ENCODE measurements around the gene DIPK1C. TPM values are rescaled to one million over a fixed set of nuclear protein-coding genes. Genes with fewer than 3 reads are reported as not detected.

Gene DIPK1C
- total and polyA plus RNA-seq, 10 of the 15 experiments (the other 5 are each of a cell fraction or from before 2014, with no cell fraction given): not detected

DNA sequence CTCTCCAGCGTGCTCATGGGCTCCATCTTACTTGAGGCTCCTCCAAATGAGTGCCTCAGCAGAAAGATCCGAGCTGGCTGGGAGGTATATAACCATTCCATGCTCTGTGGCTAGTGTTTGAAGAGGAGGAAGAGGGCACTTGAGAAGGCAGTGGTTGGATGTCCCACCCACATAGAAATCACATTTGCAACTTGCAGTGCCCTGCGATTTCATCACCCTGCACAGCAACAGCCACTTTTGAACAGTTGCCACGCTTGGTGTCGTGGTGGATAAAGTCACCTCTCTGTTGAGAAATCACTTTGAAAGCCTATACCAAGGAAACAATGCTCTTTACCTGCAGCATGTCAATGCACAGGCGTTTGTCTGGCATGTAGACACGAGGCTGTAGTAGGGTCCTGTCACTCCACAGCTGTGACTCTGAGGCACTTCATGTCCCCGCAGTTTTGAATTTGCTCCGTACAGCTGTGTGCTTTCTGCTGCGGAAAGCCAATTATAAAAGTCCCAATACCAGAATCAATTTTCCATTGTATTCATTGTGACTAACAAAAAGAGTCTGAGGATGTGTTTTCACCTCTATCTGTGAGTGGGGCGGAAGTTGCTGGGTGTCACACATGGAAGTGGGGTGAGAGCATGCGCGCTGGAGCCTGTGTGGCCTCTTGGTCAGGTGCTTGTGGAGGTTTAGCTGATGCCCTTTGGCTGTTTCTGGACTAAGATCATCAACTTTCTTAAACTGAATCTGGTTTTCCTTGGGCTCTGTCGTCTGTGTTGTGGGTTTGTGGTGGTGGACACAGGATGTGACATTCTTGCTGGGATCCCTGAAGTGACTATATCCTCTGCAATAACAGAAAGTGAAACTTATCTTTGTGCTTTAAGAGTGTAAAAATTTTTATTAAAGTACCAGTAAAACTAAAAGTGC is 41.9 kb upstream of the DIPK1C start (continued):
- TF ChIP-seq RAD51 (IDR thresholded peaks at IDR 0.05): peak; percentile 49; the same call in 1 of the 2 replicates
- TF ChIP-seq CHD2 (IDR thresholded peaks at IDR 0.05; ENCODE audit: borderline replicate concordance, low read depth, low read length): no peak
- peak in 1 of 2 experiments; percentile 24; a peak in 1 of 4 replicates for TF ChIP-seq EP300 (IDR thresholded peaks at IDR 0.05; ENCODE audit: borderline replicate concordance in 1 of 2, control insufficient read depth in 1 of 2, low read depth in 2 of 2, low read length in 2 of 2)
- TF ChIP-seq MLLT1 (IDR thresholded peaks at IDR 0.05): no peak; the same call in 1 of the 2 replicates
- TF ChIP-seq LARP7 (IDR thresholded peaks at IDR 0.05): no peak
- no peak for TF ChIP-seq YBX1 (IDR thresholded peaks at IDR 0.05)
- TF ChIP-seq NFIC (IDR thresholded peaks at IDR 0.05; ENCODE audit: low read depth, low read length): no peak
- TF ChIP-seq EED (IDR thresholded peaks at IDR 0.05; ENCODE audit: low read depth): peak; percentile 50; the same call in 1 of the 2 replicates
- TF ChIP-seq TCF7 (IDR thresholded peaks at IDR 0.05; ENCODE audit: borderline replicate concordance): peak; percentile 44; the same call in 1 of the 2 replicates

- Histone ChIP-seq H3K79me2 (ENCODE audit: control insufficient read depth, insufficient read depth, low read length) (peaks cover 58% of the 10 kb centered on the region), H3K4me3 (peak overlapping the region; percentile 80), H4K20me1 (ENCODE audit: control insufficient read depth, insufficient read depth) (no peaks in the 10 kb centered on the region), H3K9ac (ENCODE audit: control insufficient read depth, insufficient read depth, low read length) (no peak overlapping the region), H3K4me2 (ENCODE audit: control insufficient read depth, insufficient read depth) (peak overlapping the region; percentile 98), H3K36me3 (ENCODE audit: control insufficient read depth in 2 of 2, insufficient read depth in 2 of 2, low read length in 1 of 2) (peaks cover 0 to 6% of the 10 kb centered on the region in 2 experiments; a peak in 2 of 4 replicates), H3K9me3 (replicated peaks; ENCODE audit: control insufficient read depth, insufficient read depth, low read length) (no peaks in the 10 kb centered on the region), H2AFZ (ENCODE audit: control insufficient read depth, low read depth, low read length) (no peak overlapping the region), H3K27me3 (replicated peaks in 1 of 2; ENCODE audit: control insufficient read depth in 2 of 2, insufficient read depth in 2 of 2, low read length in 1 of 2) (no peaks in the 10 kb centered on the region), H3K4me1 (ENCODE audit: control insufficient read depth, insufficient read depth, low read length) (peaks cover 18% of the 10 kb centered on the region), H3K27ac (ENCODE audit: control insufficient read depth, insufficient read depth) (peak overlapping the region; percentile 88; the same call in 1 of the 2 replicates)
- DNase-seq (ENCODE audit: low read depth, low spot score): no peak
- CTCF ChIA-PET: interaction anchor here (0.6 kb wide), 1 partner anchor 527 kb away, joined by 3 read pairs; no protein-coding TSS in a partner anchor
- TF ChIP-seq MTA2 (IDR thresholded peaks at IDR 0.05; ENCODE audit: low read depth) (peak; percentile 44; the same call in 1 of the 2 replicates), SPI1 (IDR thresholded peaks at IDR 0.05; ENCODE audit: borderline replicate concordance, insufficient read depth, low read depth, low read length) (peak; percentile 69; the same call in 1 of the 2 replicates), IKZF1 (conservative IDR thresholded peaks at IDR 0.05) (peak; percentile 30; the same call in 1 of the 2 replicates), ZZZ3 (IDR thresholded peaks at IDR 0.05; ENCODE audit: control insufficient read depth, insufficient read length, low read depth) (no peak), IKZF2 (IDR thresholded peaks at IDR 0.05) (peak; percentile 13 to 35; a peak in 2 of 4 replicates)
- TF ChIP-seq, protein P1, sequence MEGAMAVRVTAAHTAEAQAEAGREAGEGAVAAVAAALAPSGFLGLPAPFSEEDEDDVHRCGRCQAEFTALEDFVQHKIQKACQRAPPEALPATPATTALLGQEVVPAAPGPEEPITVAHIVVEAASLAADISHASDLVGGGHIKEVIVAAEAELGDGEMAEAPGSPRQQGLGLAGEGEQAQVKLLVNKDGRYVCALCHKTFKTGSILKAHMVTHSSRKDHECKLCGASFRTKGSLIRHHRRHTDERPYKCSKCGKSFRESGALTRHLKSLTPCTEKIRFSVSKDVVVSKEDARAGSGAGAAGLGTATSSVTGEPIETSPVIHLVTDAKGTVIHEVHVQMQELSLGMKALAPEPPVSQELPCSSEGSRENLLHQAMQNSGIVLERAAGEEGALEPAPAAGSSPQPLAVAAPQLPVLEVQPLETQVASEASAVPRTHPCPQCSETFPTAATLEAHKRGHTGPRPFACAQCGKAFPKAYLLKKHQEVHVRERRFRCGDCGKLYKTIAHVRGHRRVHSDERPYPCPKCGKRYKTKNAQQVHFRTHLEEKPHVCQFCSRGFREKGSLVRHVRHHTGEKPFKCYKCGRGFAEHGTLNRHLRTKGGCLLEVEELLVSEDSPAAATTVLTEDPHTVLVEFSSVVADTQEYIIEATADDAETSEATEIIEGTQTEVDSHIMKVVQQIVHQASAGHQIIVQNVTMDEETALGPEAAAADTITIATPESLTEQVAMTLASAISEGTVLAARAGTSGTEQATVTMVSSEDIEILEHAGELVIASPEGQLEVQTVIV (IDR thresholded peaks at IDR 0.05; ENCODE audit: borderline replicate concordance, partially characterized antibody): no peak
- in situ Hi-C loops (cut with MboI): loop anchor here (5.0 kb wide), 3 partner anchors 100 to 300 kb away; partner anchors contain the start of gene ZNF407
- no peak for ATAC-seq
- SMC1A ChIA-PET (ENCODE audit: uncharacterized antibody, unreplicated experiment): interaction anchor here (1.2 kb wide), 1 partner anchor 54 kb away, joined by 8 read pairs; no protein-coding TSS in a partner anchor
- BruUV-seq (replicated peaks): no TSS peak
- POLR2A ChIA-PET: interaction anchor here (0.6 to 1.1 kb wide), 2 partner anchors 7 to 49 kb away, joined by 3 to 4 read pairs; no protein-coding TSS in a partner anchor
- no peak for FAIRE-seq
- 15% methylated on average over 3 of the region's 3 CpGs for WGBS (ENCODE audit: insufficient coverage, insufficient replicate concordance, low lambda C conversion rate, missing lambda C conversion rate)
- RAD21 ChIA-PET (ENCODE audit: unreplicated experiment): no interaction called here
- intact Hi-C loops (cut with micrococcal nuclease; ENCODE audit: unreplicated experiment): loop anchor here (5.0 to 10.0 kb wide), 4 partner anchors 205 to 1997 kb away; partner anchors contain the start of genes CYB5A, FBXO15, PTGR3 and TIMM21
These were observed 40.7 kb upstream of the DIPK1C start for GRCh38 chr18:74497778-74498177.
